ENCODE measurements around the gene ARVCF.

ARVCF gene

GRCh38 chr22:19981171-19981960, 35.3 kb downstream of the ARVCF start:
- no peak overlapping the region for H3K4me3 ChIP-seq (ENCODE audit: low read depth, low read length)
- no peak overlapping the region for H3K27ac ChIP-seq (ENCODE audit: low read depth, low read length)
- peaks cover 5% of the 10 kb centered on the region; the same call in 1 of the 2 replicates for H3K4me1 ChIP-seq (ENCODE audit: control insufficient read depth, insufficient read depth, low read length)
- peaks cover 40% of the 10 kb centered on the region for H3K36me3 ChIP-seq (ENCODE audit: control insufficient read depth, insufficient read depth, low read length)
- no peaks in the 10 kb centered on the region for H3K9me3 ChIP-seq (ENCODE audit: control insufficient read depth, insufficient read depth, low read length)
- H3K27me3 ChIP-seq (ENCODE audit: control insufficient read depth, insufficient read depth, low read length) = no peaks in the 10 kb centered on the region
- no peak overlapping the region for H3K9ac ChIP-seq (ENCODE audit: low read depth, low read length)

- Histone ChIP-seq H3K27me3 (ENCODE audit: control insufficient read depth, insufficient read depth, low read length) (no peaks in the 10 kb centered on the region), H3K9me3 (ENCODE audit: control insufficient read depth, insufficient read depth, low read length) (no peaks in the 10 kb centered on the region), H3K4me3 (ENCODE audit: low read depth, low read length) (no peak overlapping the region), H3K9ac (ENCODE audit: low read depth, low read length) (no peak overlapping the region), H3K36me3 (ENCODE audit: control insufficient read depth, insufficient read depth, low read length) (peaks cover 40% of the 10 kb centered on the region), H3K4me1 (ENCODE audit: control insufficient read depth, insufficient read depth, low read length) (no peaks in the 10 kb centered on the region; the same call in 1 of the 2 replicates), H3K27ac (ENCODE audit: low read depth, low read length) (no peak overlapping the region)
Measured at GRCh38 chr22:19980766-19981165, 35.9 kb downstream of the ARVCF start.

GRCh38 chr22:19979712-19980493, 36.7 kb downstream of the ARVCF start:
- peaks cover 40% of the 10 kb centered on the region for H3K36me3 ChIP-seq (ENCODE audit: control insufficient read depth, insufficient read depth, low read length)
- no peaks in the 10 kb centered on the region for H3K27me3 ChIP-seq (ENCODE audit: control insufficient read depth, insufficient read depth, low read length)
- no peak overlapping the region for H3K27ac ChIP-seq (ENCODE audit: low read depth, low read length)
- no peak overlapping the region for H3K4me3 ChIP-seq (ENCODE audit: low read depth, low read length)
- no peak overlapping the region for H3K9ac ChIP-seq (ENCODE audit: low read depth, low read length)
- peaks cover 8% of the 10 kb centered on the region for H3K4me1 ChIP-seq (ENCODE audit: control insufficient read depth, insufficient read depth, low read length)
- no peaks in the 10 kb centered on the region for H3K9me3 ChIP-seq (ENCODE audit: control insufficient read depth, insufficient read depth, low read length)

GRCh38 chr22:19978748-19979147, 37.9 kb downstream of the ARVCF start:
- Histone ChIP-seq H3K4me1 (ENCODE audit: control insufficient read depth, insufficient read depth, low read length) (peaks cover 11% of the 10 kb centered on the region), H3K27ac (ENCODE audit: low read depth, low read length) (no peak overlapping the region), H3K9ac (ENCODE audit: low read depth, low read length) (no peak overlapping the region), H3K4me3 (ENCODE audit: low read depth, low read length) (no peak overlapping the region), H3K9me3 (ENCODE audit: control insufficient read depth, insufficient read depth, low read length) (no peaks in the 10 kb centered on the region), H3K36me3 (ENCODE audit: control insufficient read depth, insufficient read depth, low read length) (peaks cover 41% of the 10 kb centered on the region), H3K27me3 (ENCODE audit: control insufficient read depth, insufficient read depth, low read length) (no peaks in the 10 kb centered on the region)

GRCh38 chr22:19977296-19978243, 39.1 kb downstream of the ARVCF start:
- no peaks in the 10 kb centered on the region for H3K9me3 ChIP-seq (ENCODE audit: control insufficient read depth, insufficient read depth, low read length)
- H3K4me3 ChIP-seq (ENCODE audit: low read depth, low read length) = no peak overlapping the region
- no peak overlapping the region for H3K9ac ChIP-seq (ENCODE audit: low read depth, low read length)
- H3K27ac ChIP-seq (ENCODE audit: low read depth, low read length) = no peak overlapping the region
- no peaks in the 10 kb centered on the region for H3K27me3 ChIP-seq (ENCODE audit: control insufficient read depth, insufficient read depth, low read length)
- peaks cover 52% of the 10 kb centered on the region for H3K36me3 ChIP-seq (ENCODE audit: control insufficient read depth, insufficient read depth, low read length)
- H3K4me1 ChIP-seq (ENCODE audit: control insufficient read depth, insufficient read depth, low read length) = peaks cover 11% of the 10 kb centered on the region

- H3K36me3 ChIP-seq (ENCODE audit: control insufficient read depth, insufficient read depth, low read length) = peaks cover 57% of the 10 kb centered on the region
Measured at GRCh38 chr22:19976671-19977070, 40.0 kb downstream of the ARVCF start.

GRCh38 chr22:19975707-19976035, 41.0 kb downstream of the ARVCF start:
- peaks cover 11% of the 10 kb centered on the region for H3K4me1 ChIP-seq (ENCODE audit: control insufficient read depth, insufficient read depth, low read length)
- H3K36me3 ChIP-seq (ENCODE audit: control insufficient read depth, insufficient read depth, low read length) = peaks cover 61% of the 10 kb centered on the region
- H3K9ac ChIP-seq (ENCODE audit: low read depth, low read length) = no peak overlapping the region
- no peak overlapping the region for H3K4me3 ChIP-seq (ENCODE audit: low read depth, low read length)
- no peaks in the 10 kb centered on the region for H3K27me3 ChIP-seq (ENCODE audit: control insufficient read depth, insufficient read depth, low read length)
- H3K9me3 ChIP-seq (ENCODE audit: control insufficient read depth, insufficient read depth, low read length) = no peaks in the 10 kb centered on the region
- H3K27ac ChIP-seq (ENCODE audit: low read depth, low read length) = peak overlapping the region; percentile 74

More at GRCh38 chr22:19976671-19977070, 40.0 kb downstream of the ARVCF start:
- Histone ChIP-seq H3K27ac (ENCODE audit: low read depth, low read length) (no peak overlapping the region), H3K9ac (ENCODE audit: low read depth, low read length) (no peak overlapping the region), H3K4me3 (ENCODE audit: low read depth, low read length) (no peak overlapping the region), H3K27me3 (ENCODE audit: control insufficient read depth, insufficient read depth, low read length) (no peaks in the 10 kb centered on the region), H3K4me1 (ENCODE audit: control insufficient read depth, insufficient read depth, low read length) (peaks cover 11% of the 10 kb centered on the region), H3K9me3 (ENCODE audit: control insufficient read depth, insufficient read depth, low read length) (no peaks in the 10 kb centered on the region)

GRCh38 chr22:19974935-19975706, 41.5 kb downstream of the ARVCF start:
- no peaks in the 10 kb centered on the region for H3K27me3 ChIP-seq (ENCODE audit: control insufficient read depth, insufficient read depth, low read length)
- no peak overlapping the region for H3K4me3 ChIP-seq (ENCODE audit: low read depth, low read length)
- peaks cover 58% of the 10 kb centered on the region for H3K36me3 ChIP-seq (ENCODE audit: control insufficient read depth, insufficient read depth, low read length)
- H3K4me1 ChIP-seq (ENCODE audit: control insufficient read depth, insufficient read depth, low read length) = peaks cover 11% of the 10 kb centered on the region
- H3K9ac ChIP-seq (ENCODE audit: low read depth, low read length) = no peak overlapping the region
- peak overlapping the region; percentile 74 for H3K27ac ChIP-seq (ENCODE audit: low read depth, low read length)
- no peaks in the 10 kb centered on the region for H3K9me3 ChIP-seq (ENCODE audit: control insufficient read depth, insufficient read depth, low read length)

GRCh38 chr22:19974268-19974861, 42.3 kb downstream of the ARVCF start:
- no peaks in the 10 kb centered on the region for H3K27me3 ChIP-seq (ENCODE audit: control insufficient read depth, insufficient read depth, low read length)
- H3K27ac ChIP-seq (ENCODE audit: low read depth, low read length) = peak overlapping the region; percentile 74
- H3K4me3 ChIP-seq (ENCODE audit: low read depth, low read length) = no peak overlapping the region
- no peak overlapping the region for H3K9ac ChIP-seq (ENCODE audit: low read depth, low read length)
- peaks cover 11% of the 10 kb centered on the region for H3K4me1 ChIP-seq (ENCODE audit: control insufficient read depth, insufficient read depth, low read length)
- H3K9me3 ChIP-seq (ENCODE audit: control insufficient read depth, insufficient read depth, low read length) = no peaks in the 10 kb centered on the region
- peaks cover 51% of the 10 kb centered on the region for H3K36me3 ChIP-seq (ENCODE audit: control insufficient read depth, insufficient read depth, low read length)

All from HUES48 (cell line).